ENCODE measurements around the gene CTSK.
"Not testable (repeated sequence)": the region's sequence is repeated elsewhere in the genome, so short reads cannot be mapped to it uniquely, and the experiment has no call there.

CTSK gene

DNA sequence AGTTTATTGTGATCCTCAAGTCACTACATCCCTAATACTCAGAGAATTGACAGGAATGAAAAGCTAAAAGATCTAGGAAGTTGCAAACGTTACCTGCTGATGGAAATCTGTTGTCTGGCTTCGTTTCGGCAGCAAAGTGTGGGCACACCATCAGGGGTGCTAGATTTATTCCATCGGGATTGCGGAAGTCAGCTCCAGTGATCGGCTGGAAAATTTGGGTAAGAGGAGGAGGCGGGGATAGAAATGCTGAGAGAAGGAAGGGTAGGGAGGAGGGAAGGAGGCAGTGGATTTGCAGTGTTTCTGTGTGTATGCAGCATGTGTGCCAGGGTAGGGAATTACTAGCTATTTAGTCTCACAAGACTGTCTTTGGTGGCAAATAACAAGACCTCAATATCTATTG is at the start of gene CTSK:
Gene CTSK (minus strand): TSS at position 140 of the 400 bp plus-strand sequence. CDS start 1,455 bp downstream, outside the sequence.
- DNase-seq: no peak

DNA sequence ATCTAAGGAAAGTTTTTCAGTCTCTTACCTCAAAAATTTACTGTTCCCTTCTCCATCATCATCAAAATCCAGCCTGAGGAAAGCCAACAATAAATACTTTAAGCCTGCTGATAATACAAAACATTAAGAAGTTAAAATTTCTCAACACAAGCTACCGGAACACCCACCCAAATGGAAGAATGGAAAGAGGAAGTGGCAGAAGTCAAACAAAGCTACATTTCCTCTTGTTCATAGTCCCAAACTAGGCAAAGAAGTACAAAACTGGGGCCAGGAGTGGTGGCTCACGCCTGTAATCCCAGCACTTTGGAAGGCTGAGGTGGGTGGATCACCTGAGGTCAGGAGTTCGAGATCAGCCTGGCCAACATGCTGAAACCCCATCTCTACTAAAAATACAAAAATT is 44.7 kb upstream of the CTSK start:
- not testable (repeated sequence) for DNase-seq

DNA sequence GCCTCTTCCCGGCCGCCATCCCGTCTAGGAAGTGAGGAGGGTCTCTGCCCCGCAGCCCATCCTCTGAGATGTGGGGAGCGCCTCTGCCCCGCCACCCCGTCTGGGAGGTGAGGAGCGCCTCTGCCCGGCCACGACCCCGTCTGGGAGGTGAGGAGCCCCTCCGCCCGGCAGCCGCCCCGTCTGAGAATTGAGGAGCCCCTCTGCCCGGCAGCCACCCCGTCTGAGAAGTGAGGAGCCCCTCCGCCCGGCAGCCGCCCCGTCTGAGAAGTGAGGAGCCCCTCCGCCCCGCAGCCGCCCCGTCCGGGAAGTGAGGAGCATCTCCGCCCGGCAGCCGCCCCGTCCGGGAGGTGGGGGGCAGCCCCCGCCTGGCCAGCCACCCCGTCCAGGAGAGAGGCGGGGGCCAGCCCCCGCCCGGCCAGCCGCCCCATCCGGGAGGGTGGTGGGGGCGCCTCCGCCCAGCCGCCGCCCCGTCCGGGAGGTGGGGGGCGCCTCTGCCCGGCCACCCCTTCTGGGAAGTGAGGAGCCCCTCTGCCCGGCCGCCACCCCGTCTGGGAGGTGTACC is 42.8 kb upstream of the CTSK start:
- not testable (repeated sequence) for DNase-seq

DNA sequence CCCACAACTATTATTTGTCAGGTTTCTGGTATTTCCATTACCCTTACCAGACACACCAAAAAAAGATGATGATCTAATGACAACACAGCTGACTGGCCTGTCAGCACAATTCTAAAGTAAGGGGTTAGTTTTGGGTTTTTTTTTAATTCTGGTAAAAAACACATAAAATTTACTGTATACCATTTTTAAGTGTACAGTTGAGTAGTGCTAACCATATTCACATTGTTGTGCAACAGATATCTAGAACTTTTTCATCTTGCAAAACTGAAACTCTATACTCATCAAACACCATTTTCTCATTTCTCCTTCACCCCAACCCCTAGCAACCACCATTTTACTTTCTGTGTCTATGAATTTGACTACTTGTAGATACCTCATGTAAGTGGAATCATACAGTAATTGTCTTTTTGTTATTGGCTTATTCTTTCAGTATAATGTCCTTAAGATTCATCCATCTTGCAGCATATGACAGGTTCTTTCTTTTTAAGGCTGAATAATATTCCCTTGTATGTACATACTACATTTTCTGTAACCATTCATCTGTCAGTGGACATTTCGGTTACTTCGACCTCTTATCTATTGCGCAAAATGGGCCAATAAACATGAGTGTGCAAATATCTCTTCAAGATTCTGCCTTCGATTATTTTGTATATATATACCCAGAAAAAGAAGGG is 38.5 kb upstream of the CTSK start:
- no peak for DNase-seq

DNA sequence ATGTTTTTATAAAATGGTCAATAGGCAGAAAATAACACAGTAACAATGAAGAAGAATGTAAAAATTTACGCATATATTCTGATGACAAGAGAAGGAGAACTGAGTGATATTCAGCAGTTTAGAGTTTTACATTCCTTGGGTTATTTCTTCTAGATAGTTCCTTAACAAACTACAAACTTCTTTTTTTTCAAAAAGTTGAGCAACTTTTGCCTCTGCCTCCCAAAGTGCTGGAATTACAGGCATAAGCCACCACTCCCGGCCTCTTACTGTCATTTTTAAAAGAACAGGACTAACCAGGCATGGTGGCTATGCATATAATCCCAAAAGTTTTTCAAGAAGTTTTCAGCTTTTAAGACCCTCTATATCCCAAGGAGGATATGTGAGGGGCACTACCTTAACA is 35.4 kb upstream of the CTSK start:
- DNase-seq: no peak

DNA sequence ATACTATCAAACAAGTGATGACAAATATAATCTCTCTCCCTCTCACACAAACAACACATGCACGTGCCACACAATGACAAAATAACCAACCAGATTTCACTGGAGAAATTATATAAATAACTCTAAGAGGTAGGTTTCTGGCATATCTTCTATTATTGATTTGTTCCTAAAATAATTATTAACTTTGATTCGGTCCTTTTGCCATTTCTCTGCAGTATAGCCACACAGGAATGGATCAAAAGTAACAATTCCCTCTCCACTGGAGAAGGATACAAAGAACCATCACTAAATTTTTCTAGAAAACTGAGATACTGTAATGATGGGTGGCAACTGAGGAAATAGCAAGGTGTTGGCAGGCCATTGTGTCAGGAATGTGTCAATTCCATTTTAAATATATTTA is 34.9 kb upstream of the CTSK start:
- DNase-seq: no peak

DNA sequence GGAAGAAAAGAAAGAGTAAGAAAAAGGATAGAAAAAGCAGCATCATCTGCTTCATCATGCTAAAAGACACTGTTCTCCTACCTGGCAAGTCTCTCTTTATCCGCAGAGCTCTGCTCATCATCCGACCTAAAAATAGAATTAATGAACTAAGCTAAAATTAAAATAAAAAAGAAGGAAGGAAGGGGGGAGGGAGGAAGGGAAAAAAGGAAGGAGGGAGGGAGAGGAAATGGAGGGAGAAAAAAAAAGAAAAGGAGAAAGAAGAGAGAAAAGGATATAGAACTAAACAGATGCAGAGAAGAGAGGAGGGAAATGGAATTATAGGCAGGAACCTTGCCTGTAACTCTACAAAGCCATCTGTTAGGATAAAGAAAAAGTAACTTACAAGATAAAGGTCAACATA is 34.3 kb upstream of the CTSK start:
- no peak for DNase-seq

DNA sequence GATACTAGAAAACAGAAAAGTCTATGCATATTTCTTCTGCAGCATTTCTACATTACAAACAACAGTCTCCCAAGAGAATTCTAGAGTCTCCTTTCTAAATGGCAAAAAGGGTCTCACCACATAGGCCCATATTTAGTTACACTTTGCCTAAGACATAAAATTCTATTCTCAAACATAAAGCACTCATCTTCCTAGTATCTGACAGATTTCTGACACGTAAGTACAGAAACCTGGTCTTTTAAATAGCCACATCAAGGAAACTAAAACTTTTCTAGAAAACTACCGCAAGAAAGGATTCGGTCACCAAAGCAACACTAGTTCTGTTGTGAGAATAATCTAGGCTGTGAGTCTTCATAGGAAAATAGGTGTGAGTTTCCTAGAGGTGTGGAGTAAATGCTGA is 33.6 kb upstream of the CTSK start:
- no peak for DNase-seq

DNA sequence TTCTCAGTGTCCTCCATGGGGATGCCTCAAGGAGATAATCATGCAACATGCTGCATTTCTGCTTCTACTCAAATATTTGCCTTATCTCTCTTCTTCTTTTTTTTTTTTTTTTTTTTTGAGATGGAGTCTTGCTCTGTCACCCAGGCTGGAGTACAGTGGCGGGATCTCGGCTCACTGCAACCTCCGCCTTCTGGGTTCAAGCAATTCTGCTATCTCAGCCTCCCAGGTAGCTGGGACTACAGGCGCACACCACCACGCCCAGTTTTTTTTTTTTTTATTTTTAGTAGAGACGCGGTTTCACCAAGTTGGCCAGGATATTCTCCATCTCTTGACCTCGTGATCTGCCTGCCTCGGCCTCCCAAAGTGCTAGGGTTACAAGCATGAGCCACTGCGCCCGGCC is 32.8 kb upstream of the CTSK start:
- DNase-seq: not testable (repeated sequence)

DNA sequence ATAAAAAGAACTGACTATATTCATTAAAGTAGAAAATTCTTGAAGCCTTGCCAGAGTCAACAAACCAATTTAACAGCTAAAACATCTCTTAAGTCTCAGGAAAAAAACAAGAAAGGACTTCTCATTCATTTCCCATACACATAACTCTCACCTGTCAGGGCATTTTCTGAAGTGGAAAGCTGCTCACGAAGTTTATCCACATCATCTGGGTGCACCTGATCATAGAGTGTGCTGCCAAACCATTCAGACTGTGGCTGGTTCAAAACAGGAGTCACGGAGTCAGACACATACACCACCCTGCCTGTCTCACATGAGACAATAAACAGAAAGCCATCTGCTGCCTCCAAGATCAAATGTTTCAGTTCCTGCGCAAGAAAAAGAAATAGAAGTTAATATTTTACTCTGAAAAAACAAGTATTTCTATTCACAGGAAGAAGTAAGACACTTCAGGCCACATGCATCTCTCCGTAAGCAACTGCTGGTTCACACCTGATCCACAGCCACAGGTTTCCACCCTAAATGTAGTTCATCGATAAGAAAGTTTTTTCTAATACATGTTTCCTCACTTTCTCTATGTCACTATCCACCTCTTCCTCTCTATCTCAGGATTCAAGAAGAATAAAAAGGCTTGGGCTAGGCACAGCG is 28.2 kb upstream of the CTSK start:
- DNase-seq: peak in 1 of 2 experiments; percentile 39

DNA sequence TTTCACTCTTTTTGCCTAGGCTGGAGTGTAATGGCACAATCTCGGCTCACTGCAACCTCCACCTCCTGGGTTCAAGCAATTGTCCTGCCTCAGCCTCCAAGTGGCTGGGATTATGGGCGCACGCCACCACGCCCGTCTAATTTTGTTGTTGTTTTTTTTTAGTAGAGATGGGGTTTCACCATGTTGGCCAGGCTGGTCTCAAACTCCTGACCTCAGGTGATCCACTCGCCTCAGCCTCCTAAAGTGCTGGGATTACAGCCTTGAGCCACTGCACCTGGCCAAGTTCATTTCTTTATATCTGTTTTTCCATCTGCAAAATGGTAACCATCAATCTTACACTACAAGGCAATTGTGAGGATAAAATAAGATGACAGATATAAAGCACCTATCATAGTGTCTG is 25.9 kb upstream of the CTSK start:
- not testable (repeated sequence) for DNase-seq

DNA sequence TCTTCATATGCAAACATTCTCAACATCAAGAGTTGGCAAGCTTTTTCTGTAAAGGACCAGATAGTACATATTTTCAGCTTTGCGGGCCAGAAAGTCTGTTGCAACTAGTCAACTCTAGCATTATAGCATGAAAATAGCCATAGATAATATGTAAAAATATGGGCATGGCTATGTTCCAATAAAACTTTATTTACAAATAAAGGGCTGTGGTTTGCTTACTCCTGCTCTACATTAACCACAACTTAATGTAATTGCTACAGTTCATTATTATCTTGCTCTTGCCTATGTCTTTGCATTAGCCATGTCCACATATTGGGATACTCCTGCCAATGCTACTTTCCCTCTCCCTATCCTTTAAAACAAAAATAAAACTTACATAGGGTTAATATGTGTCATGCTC is 24.5 kb upstream of the CTSK start:
- no peak for DNase-seq

DNA sequence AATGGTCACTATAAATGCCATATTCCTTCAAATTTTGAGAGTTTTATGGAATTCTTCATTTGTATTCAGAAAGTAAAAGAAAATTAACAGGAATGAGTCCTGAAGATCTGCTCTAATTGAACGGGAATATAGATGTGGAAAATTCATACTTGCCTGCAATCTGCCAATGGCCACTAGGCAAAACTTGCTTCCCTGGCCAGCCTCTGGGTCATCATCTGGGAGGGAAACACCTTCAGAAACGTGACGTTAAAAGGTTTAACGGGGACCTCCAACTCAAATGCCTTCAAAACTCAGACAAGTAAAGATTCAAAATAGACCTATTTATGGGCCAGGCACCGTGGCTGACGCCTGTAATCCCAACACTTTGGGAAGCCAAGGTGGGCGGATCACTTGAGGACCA is 21.7 kb upstream of the CTSK start:
- DNase-seq: no peak

DNA sequence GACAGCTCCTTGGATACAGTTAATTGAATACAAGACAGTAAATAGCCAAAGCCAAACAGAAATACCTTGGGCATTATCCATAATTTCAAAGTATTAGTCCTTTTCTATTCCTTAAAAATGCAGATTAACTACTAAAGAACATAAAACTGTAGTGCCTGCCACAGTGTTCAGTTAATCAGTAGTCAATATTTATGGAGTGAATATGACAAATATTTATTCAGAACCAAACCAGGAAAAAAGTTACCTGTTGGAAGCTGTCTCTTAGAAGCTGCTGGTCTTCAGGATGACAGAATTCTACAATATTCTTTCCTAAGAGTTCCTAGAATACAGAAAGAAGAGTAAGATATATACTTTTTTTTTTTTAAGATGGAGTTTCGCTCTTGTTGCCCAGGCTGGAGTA is 18.2 kb upstream of the CTSK start:
- DNase-seq: no peak

DNA sequence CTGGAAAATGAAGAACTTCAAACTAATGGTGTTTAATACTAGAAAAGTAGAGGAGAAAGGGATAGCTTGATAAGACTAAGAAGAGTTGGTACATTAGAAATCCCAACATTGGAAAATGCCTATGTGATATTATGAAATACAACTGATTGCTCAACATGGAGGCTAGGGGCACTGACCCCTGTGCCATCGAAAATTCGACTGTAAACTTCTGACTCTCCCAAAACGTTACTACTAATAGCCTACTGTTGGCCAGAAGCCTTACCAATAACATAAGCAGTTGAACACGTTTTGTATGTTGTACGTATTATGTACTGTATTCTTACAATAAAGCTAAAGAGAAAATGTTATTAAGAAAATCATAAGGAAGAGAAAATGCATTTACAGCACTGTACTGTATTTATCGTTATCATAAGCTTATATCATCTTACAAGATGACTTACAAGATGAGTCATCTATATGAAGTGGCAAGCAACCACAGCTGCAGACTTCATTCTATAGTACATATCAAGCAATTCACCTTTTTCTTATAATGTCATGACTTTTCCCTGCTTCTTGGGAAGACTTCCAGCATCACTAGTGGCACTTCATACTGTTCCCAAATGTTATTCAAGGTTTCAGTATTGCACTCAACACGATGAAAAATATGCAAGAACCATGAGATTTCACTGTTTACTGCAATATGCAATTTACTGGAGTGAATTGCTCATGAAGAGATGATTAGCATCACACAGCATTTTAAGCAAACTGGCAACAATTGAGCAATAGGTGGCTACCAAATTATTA is 12.9 kb upstream of the CTSK start:
- no peak for DNase-seq

DNA sequence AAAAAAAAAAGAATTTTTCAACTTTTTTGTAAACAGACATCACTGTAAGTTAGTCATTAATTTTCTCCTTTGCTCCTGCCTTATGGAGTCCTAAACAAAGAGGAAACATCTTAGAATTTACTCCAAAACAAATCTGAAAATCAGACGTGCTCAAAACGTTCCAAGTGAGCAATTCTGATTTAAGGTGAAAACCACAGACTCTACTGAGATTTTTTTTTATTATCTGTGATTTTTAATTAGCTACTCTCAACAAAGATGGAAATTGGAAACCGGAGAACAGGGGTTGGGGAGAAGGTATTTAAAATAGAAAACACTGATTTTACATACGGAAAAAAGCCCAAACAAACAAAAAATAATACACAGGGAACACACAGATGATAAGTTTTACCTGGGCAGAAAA is 7.8 kb upstream of the CTSK start:
- DNase-seq: no peak

DNA sequence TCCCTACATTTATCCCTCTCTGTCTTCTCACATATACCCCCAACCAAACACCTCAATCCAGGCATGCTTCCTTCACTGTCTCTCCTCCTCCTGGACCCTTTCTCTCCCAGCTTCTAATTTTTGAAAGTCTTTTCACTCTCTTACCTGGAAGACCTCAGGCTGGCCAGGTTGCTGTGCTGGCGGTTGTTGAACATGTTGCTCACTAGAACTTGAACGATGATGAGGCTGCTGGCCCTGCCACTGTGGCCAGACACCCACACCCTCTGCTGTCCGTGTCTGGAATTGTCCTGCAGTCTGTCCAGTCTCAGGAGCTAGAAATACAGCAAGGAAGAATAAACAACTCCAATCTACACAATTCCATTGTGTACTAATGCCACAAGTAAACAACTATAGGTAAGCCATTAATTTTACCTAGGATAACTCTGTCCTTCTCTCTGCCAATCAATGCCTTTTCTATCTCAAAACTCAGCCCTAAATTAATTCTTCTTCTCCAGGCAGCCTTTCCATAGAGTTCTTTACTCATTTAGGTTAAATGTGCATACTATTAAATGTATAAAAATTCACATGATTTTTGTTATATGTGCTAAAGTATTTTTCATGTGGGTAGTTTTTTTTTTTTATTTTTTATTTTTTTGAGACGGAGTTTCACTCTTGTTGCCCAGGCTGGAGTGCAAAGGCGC is 5.1 kb upstream of the CTSK start:
- peak; percentile 41 to 75 for DNase-seq

DNA sequence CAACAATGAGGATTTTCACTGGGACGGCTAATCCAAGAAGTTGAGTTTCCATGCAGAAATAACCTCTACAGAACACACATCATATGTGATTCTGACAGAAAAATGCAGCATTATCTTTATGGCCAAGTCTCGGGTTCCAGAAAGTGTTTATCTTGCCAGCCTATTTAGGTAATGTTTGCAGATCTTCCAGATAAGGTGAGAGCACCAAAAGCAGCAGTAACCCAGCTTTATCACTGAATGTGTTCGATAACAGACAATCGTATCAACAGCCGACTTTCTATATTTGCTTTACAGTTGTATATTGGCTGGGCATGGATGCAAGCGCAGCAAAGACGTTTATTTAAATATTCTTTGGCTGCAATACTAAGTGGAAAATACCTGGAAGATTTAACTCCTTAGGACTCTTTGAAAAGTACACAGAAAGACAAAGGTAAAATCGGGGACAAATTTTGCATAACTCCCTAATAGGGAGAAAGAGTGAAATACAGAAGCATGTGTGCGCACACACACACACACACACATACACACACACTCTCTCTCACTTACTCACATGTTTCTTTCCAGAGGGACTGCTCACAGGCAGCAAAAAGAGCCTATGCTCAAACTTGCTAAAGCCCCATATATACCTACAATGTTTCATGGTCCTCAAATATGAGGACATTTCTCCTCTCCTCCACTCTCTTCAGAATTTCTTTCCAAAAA is 3.0 kb upstream of the CTSK start:
- no peak for DNase-seq

DNA sequence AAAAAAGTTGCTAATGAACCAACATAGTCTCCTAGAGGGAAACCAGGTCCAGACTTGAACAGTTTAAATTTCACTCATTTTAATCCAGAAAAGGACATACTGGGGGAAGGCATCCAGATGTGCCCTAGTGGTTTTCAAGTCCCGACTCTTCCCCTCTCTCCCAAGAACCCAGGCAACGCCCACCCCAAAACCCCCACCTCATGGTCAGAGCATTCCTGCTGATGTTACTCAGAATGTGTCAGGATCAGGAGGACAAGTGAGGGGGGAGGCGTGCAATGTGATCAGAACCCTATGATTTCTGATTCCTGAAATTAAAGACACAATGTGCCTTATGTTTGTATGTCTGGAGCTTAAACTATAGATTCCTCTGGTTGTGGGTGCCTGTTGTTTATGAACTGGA is 1.6 kb upstream of the CTSK start:
- DNase-seq: no peak

DNA sequence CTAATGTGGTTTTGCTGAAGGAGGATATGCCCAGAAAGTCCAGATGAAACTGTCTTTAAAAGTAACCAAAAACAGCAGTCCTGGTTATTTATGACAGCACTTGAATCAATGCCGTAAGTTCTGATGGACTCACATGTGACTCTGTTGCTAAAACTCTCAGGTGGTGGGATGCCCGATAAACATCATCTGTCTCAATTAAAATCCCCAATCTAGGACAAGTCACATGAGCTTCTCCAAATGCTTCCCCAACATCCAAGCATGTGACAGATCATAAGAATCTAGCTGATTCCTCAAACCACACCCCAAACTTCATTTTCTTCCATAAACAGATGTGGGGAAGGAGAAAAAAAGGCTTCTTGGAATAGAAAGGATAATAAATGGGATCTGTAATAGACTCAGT is 786 bp upstream of the CTSK start:
- DNase-seq: no peak

DNA sequence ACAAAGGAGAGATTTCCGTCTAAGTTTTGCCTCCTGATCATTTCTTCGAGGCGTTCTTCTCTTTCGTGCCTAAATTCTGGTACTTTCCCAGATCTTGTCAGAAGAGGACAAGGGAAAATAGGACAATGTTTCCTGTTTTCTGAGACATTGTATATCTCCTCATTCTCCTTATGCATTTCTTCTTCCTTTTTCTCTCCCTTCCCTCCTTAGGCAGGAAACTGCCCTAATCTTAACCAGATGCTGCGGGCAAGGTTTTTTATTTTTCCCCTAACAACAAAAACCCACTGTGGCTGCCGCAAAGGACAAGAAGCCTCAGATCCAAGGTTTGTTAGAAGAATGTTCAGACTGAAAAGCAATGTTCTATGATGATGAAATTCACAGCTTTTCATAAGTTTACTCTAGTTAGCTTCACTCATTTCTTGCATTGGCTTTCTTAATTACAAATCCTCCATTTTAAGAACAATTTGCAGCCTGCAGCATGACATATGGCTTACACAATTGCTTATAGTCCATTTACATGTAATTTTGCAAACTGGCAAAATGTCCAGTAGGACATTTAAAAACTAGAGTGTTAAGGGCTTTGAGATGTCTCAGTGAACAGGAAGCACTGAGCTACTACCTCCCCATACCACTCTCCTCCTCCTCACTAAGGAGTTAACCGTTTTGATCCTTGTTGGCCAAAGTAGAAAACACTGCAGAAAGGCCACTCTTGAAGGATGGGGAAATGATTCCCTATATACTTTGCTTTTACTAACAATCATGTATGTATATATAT is 624 bp downstream of the CTSK start:
- DNase-seq: no peak

DNA sequence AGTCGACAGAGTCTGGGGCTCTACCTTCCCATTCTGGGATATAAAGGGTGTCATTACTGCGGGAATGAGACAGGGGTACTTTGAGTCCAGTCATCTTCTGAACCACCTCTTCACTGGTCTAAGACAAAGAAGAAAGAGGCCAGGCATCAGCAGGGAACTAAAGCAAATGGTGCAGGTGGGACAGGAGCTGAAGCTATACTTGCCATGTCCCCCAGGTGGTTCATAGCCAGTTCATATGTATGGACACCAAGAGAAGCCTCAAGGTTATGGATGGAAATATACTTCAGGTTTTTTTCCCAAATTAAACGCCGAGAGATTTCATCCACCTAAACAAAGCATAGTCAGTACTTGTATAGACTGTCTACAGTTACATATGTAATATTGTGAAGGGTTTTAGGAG is 2.2 kb downstream of the CTSK start:
- no peak for DNase-seq

All from NCI-H2081 (cell line).